HG03469 (cell line): ENCODE results near the gene LRRK2.

Experiments
- ATAC-seq: cut with Tn5 transposase; IDR thresholded peaks from one replicate; pipeline ENCODE4 v1.9.1; 2021; ENCODE audit warnings: mild to moderate bottlenecking, moderate library complexity, moderate number of reproducible peaks; ENCODE audit not compliant: unreplicated experiment

The LRRK2 gene

GRCh38 chr12:40312196-40312595 is 87.4 kb downstream of the LRRK2 start:
- ATAC-seq: no peak

- ATAC-seq: no peak
These were observed 88.3 kb downstream of the LRRK2 start for GRCh38 chr12:40312982-40313576.

GRCh38 chr12:40313928-40314327 is 89.1 kb downstream of the LRRK2 start:
- peak; percentile 62 for ATAC-seq

GRCh38 chr12:40314927-40315326 is 90.1 kb downstream of the LRRK2 start:
- ATAC-seq: peak; percentile 32

GRCh38 chr12:40315375-40315774 is 90.6 kb downstream of the LRRK2 start:
- ATAC-seq: no peak

- ATAC-seq: no peak
These were observed 99.5 kb downstream of the LRRK2 start for GRCh38 chr12:40324261-40324660.

GRCh38 chr12:40325349-40325960 is 100.7 kb downstream of the LRRK2 start:
- peak; percentile 87 for ATAC-seq

GRCh38 chr12:40327535-40327934 is 102.7 kb downstream of the LRRK2 start:
- no peak for ATAC-seq

- ATAC-seq: no peak
These were observed 105.4 kb downstream of the LRRK2 start for GRCh38 chr12:40330180-40330579.

- ATAC-seq: no peak
These were observed 107.1 kb downstream of the LRRK2 start for GRCh38 chr12:40331886-40332285.

- ATAC-seq: no peak
These were observed 111.2 kb downstream of the LRRK2 start for GRCh38 chr12:40335991-40336390.

- no peak for ATAC-seq
These were observed 111.9 kb downstream of the LRRK2 start for GRCh38 chr12:40336573-40337199.

GRCh38 chr12:40338071-40338470 is 113.3 kb downstream of the LRRK2 start:
- no peak for ATAC-seq

GRCh38 chr12:40338621-40339020 is 113.8 kb downstream of the LRRK2 start:
- no peak for ATAC-seq

GRCh38 chr12:40342010-40342409 is 117.2 kb downstream of the LRRK2 start:
- peak; percentile 51 for ATAC-seq

- no peak for ATAC-seq
These were observed 118.3 kb downstream of the LRRK2 start for GRCh38 chr12:40343124-40343523.

- ATAC-seq: no peak
These were observed 119.5 kb downstream of the LRRK2 start for GRCh38 chr12:40344312-40344711.

- ATAC-seq: no peak
These were observed 127.2 kb downstream of the LRRK2 start for GRCh38 chr12:40351976-40352375.

- ATAC-seq: peak; percentile 35
These were observed 150.3 kb downstream of the LRRK2 start for GRCh38 chr12:40375076-40375475.

- ATAC-seq: peak; percentile 41
These were observed 151.9 kb downstream of the LRRK2 start for GRCh38 chr12:40376533-40377267.

GRCh38 chr12:40378691-40379090 is 153.9 kb downstream of the LRRK2 start:
- no peak for ATAC-seq

GRCh38 chr12:40382217-40382616 is 157.4 kb downstream of the LRRK2 start:
- peak; percentile 62 for ATAC-seq
